Adrenal gland (tissue), 5 donors: Measurements from ENCODE around the gene BANF2.

Source experiments
- POLR2A ChIP-seq, 2 donors: fragments of 450-650 bp; IDR thresholded peaks; one replicate each; pipeline ENCODE4 v1.6.1; 2017; ENCODE audit warnings: antibody characterized with exemption in 2 of 2, mild to moderate bottlenecking in 2 of 2, moderate library complexity in 1 of 2
- TF ChIP-seq, protein P1 (sequence below), 6 experiments: fragments of 450-650 bp in 4 of 6; fragments of 200-600 bp in 2 of 6; sonication (generic) in 1 of 6; IDR thresholded peaks; 1 replicate in 5 of 6; 2 replicates in 1 of 6; pipeline versions ENCODE4 v1.5.1 to v1.8.0; 2016 to 2021; ENCODE audit warnings: antibody characterized with exemption in 6 of 6, mild to moderate bottlenecking in 2 of 6, moderate library complexity in 1 of 6
- donor health status: DM: no; HTN: no; CAD: no.

DNA sequence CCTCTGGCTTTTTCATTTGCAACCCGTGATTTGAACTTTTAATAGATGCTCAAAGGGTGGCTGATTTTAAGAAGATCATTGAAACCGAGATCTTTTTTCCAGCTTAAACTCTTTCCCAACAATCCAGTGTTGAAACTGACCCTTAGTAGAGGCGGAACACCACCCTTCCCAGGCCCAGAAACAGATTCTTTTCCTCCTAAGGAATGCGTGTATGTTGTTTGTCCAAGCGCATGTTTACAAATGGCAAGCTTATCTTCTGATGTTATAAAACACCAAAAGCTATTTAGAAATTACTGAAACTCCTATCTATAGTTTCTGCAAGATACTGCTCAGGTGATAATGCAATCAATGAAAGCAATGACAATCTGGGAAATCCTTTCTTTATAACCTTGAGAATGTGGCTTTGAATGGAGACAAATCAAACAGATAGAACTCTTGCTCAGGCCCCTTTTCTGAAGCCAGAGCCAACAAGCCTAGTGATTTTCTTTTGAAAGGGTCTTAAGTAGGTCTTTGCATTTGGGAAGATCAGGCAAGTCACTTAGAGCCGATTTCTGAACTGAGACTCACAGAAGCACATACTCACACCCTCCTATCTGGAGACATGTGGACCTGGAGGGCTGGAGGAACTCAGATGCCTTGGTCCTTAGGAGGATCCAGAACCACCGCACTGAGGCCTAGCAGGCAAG lies 9.1 kb downstream of the BANF2 start:
- no peak for TF ChIP-seq POLR2A (IDR thresholded peaks at IDR 0.05)
- TF ChIP-seq, protein P1, sequence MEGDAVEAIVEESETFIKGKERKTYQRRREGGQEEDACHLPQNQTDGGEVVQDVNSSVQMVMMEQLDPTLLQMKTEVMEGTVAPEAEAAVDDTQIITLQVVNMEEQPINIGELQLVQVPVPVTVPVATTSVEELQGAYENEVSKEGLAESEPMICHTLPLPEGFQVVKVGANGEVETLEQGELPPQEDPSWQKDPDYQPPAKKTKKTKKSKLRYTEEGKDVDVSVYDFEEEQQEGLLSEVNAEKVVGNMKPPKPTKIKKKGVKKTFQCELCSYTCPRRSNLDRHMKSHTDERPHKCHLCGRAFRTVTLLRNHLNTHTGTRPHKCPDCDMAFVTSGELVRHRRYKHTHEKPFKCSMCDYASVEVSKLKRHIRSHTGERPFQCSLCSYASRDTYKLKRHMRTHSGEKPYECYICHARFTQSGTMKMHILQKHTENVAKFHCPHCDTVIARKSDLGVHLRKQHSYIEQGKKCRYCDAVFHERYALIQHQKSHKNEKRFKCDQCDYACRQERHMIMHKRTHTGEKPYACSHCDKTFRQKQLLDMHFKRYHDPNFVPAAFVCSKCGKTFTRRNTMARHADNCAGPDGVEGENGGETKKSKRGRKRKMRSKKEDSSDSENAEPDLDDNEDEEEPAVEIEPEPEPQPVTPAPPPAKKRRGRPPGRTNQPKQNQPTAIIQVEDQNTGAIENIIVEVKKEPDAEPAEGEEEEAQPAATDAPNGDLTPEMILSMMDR (IDR thresholded peaks at IDR 0.05), result no peak
